Lower leg skin (tissue), 4 donors: ENCODE measurements around the gene SDK1. TPM values are rescaled to one million over a fixed set of nuclear protein-coding genes. Genes with fewer than 3 reads are reported as not detected.

Source experiments
- DNase-seq, 2 donors: peaks; one replicate each; pipeline ENCODE4 v3.0.0-alpha.2; 2019; ENCODE audit warnings: low spot score in 2 of 2
- H3K4me3 ChIP-seq: fragments of 200-600 bp; sonication (generic); 2 replicates; pipeline ENCODE4 v1.5.1; 2017; ENCODE audit warnings: mild to moderate bottlenecking, low read depth; ENCODE audit not compliant: poor library complexity, severe bottlenecking
- CTCF ChIP-seq, 3 donors: fragments of 450-650 bp; IDR thresholded peaks; one replicate each; pipeline ENCODE4 v1.5.1; 2016; ENCODE audit warnings: antibody characterized with exemption in 3 of 3, mild to moderate bottlenecking in 3 of 3, moderate library complexity in 2 of 3
- POLR2A ChIP-seq, 2 donors: fragments of 450-650 bp; IDR thresholded peaks; one replicate each; pipeline ENCODE4 v1.6.1; 2016 to 2017; ENCODE audit warnings: antibody characterized with exemption in 2 of 2, mild to moderate bottlenecking in 1 of 2, moderate library complexity in 1 of 2
- WGBS, 2 donors: methylation state at CpG; one replicate each; pipeline ENCODE4 v1.1.5; 2018; 5-methylcytosine and 5-hydroxymethylcytosine counted together
- intact Hi-C: fragments of 100-400 bp; cut with DNase I; formaldehyde crosslinking; loops from one replicate; pipeline ENCODE4 v1.15.0; 2023; ENCODE audit warnings: low total_unique reads
- total RNA-seq, 4 donors: library from RNA; depleted of rRNA; stranded (reverse); fragments of >200 nt; gene quantifications; one replicate each; pipeline ENCODE4 v1.1.0, GENCODE V29; 2016

SDK1 gene
- total RNA-seq, 4 donors from 2014 or later: 1.9 to 7.2 (median 5.1) TPM

- no peak overlapping the region for H3K4me3 ChIP-seq
- intact Hi-C loops: no loop called here
- peak in 1 of 2 donors; percentile 77 for DNase-seq
- TF ChIP-seq CTCF (IDR thresholded peaks at IDR 0.05): no peak
- no peak for TF ChIP-seq POLR2A (IDR thresholded peaks at IDR 0.05)
- WGBS, 2 donors: 78 to 88% methylated on average over 13 of the region's 13 CpGs
Measured at GRCh38 chr7:4270941-4271715, 970.1 kb downstream of the SDK1 start.

GRCh38 chr7:4271716-4272015 is 970.6 kb downstream of the SDK1 start:
- no peak overlapping the region for H3K4me3 ChIP-seq
- intact Hi-C loops: no loop called here
- TF ChIP-seq CTCF (IDR thresholded peaks at IDR 0.05) (no peak), POLR2A (IDR thresholded peaks at IDR 0.05) (no peak)
- DNase-seq: peak in 1 of 2 donors; percentile 45
- 86 to 89% methylated on average over 10 of the region's 10 CpGs for WGBS, 2 donors

GRCh38 chr7:4272141-4272540 is 971.1 kb downstream of the SDK1 start:
- no peak for TF ChIP-seq POLR2A (IDR thresholded peaks at IDR 0.05)
- no peak for TF ChIP-seq CTCF (IDR thresholded peaks at IDR 0.05)
- peak in 1 of 2 donors; percentile 43 for DNase-seq
- intact Hi-C loops: no loop called here
- WGBS, 2 donors: 91 to 92% methylated on average over 15 to 16 of the region's 16 CpGs
- no peak overlapping the region for H3K4me3 ChIP-seq

- DNase-seq: peak in 1 of 2 donors; percentile 63
- no peak overlapping the region for H3K4me3 ChIP-seq
- TF ChIP-seq CTCF (IDR thresholded peaks at IDR 0.05) (no peak), POLR2A (IDR thresholded peaks at IDR 0.05) (no peak)
- WGBS, 2 donors: 85 to 88% methylated on average over 9 of the region's 9 CpGs
- intact Hi-C loops: no loop called here
Measured at GRCh38 chr7:4273566-4274230, 972.6 kb downstream of the SDK1 start.

GRCh38 chr7:4274286-4274685 is 973.2 kb downstream of the SDK1 start:
- WGBS, 2 donors: 83 to 94% methylated on average over 3 of the region's 3 CpGs
- peak in 1 of 2 donors; percentile 31 for DNase-seq
- TF ChIP-seq POLR2A (IDR thresholded peaks at IDR 0.05) (no peak), CTCF (IDR thresholded peaks at IDR 0.05) (no peak)

More at GRCh38 chr7:4274286-4274685, 973.2 kb downstream of the SDK1 start:
- H3K4me3 ChIP-seq: no peak overlapping the region
- intact Hi-C loops: no loop called here
